GM12891 (cell line): Measurements from ENCODE around the gene RBM19.

ENCODE experiments used
- DNase-seq: peaks from one replicate; pipeline ENCODE4 v3.0.0; 2011; ENCODE audit warnings: low spot score; ENCODE audit not compliant: insufficient read length
- FAIRE-seq: peaks from 2 replicates; lab custom pipeline; 2011; peaks lifted over from hg19 to GRCh38; lab: Jason Lieb, UNC
- PAX5 ChIP-seq: IDR thresholded peaks from 2 replicates; pipeline ENCODE4 v1.6.1; 2011; ENCODE audit warnings: low read length, moderate library complexity, mild to moderate bottlenecking; ENCODE audit not compliant: insufficient read depth, severe bottlenecking
- POLR2A ChIP-seq: IDR thresholded peaks from 2 replicates; pipeline ENCODE4 v1.6.1; 2011; ENCODE audit warnings: low read depth, low read length, control low read depth
- POLR2AphosphoS5 ChIP-seq: IDR thresholded peaks from 2 replicates; pipeline ENCODE4 v1.6.1; 2011; ENCODE audit warnings: low read depth, low read length, control low read depth
- POU2F2 ChIP-seq: IDR thresholded peaks from 2 replicates; pipeline ENCODE4 v1.6.1; 2011; ENCODE audit warnings: low read depth, mild to moderate bottlenecking, control low read depth, low read length, moderate library complexity
- SPI1 ChIP-seq: IDR thresholded peaks from 2 replicates; pipeline ENCODE4 v1.6.1; 2011; ENCODE audit warnings: low read depth, low read length, control low read depth
- TAF1 ChIP-seq: IDR thresholded peaks from 2 replicates; pipeline ENCODE4 v1.6.1; 2011; ENCODE audit warnings: low read depth, low read length, control low read depth

RBM19 gene

DNA sequence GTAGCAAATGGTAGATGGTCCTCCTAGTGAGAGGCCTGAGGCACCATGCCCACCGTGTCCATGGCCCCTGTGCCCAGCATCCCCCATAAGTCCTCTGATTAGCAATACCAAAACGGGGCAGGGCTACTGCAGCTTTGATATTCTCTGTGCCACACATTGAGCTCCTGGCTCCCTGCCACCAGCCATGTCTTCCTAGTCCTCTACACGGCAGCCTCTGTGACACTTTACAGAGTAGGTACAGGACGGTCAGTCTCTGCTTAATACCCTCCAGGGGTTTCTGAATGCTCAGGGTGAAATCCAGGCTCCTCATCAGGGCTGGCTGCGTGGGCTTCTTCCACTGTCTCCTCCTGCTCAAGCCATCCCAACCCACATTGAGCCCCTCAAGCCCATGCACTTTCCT is 8.0 kb downstream of the RBM19 start:
- no peak for DNase-seq
- TF ChIP-seq POLR2A (no peak), TAF1 (no peak), POU2F2 (no peak), PAX5 (no peak)
- no peak for FAIRE-seq

DNA sequence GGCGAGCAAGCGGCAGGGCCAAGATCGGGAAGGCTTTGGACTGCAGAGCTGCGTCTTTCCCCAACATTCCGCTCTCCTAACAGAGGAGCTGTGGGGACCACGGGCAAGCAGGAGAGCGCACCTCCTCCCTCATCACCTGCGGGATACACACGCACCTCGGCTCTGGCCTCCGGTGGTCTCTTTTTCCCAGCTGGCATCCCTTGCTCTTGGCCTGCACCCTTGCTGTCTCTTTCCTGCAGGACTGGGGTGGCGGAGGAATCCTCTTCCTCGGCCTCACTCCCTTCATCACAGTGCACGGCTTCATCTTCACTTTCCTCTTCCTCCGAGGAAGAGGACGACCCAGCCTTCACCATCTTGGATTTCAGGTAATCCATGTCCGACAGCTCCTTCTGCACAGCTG is 8.5 kb downstream of the RBM19 start:
- FAIRE-seq, result no peak
- no peak for TF ChIP-seq POLR2A
- DNase-seq, result no peak

DNA sequence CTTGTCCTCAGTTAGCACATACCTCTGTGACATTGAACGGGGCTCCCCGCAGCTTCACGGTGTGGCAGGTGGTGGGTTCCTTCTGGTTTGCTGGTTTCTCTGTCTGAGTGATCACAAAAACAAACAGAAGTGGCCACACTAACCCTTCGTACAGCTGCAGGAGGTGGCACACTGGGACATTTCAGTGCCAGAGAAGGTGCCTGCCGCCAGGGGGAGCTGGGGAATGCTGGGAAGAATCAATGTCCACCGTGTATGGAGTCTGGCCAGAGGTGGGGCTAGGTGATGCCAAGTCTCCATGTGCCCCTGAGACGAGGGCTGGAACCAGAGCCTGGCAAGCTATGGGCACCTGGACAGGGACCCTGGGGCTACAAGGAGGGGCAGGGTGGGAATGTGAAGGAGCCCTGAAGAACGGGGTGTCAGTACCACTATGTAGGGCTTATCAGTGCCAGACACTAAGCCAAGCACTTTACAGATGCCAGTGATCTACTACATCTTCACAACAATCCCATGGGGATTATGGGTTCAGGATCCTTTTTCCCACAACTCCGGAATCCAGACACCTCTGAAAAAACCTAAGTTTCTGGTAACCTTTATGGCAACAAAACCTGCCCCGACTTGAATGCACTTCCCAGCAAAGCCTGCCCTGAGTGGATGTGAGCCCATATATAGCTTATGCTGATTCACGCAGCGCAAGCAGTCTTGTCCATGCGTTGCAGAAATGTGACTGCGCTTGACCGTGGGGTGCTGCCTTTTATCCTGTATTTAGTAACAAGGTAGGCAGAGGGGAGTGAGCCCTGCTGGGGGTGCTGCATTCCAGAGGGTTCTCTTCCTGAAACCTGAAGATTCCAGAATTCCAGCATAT is 10.8 kb downstream of the RBM19 start:
- no peak for DNase-seq
- no peak for FAIRE-seq

DNA sequence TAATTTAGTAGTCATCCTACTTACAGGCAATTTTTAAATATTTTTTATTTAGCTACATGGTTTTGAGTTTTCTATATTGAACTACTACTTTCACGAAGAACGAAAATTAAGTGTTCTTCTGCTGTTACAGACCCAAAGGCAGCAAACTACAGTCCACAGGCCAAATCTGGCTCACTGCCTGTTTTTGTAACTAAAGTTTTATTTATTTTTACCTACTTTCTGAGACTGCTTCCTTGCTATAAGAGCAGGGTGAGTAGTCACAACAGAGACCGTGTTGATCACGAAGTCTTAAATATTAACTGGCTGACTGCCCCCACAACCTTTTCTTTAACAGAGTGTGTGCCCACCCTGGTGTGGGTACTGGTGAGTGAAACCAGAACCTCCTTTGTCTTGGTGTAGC is 11.6 kb downstream of the RBM19 start:
- no peak for FAIRE-seq

More for the DNA sequence above, 10.8 kb downstream of the RBM19 start:
- TF ChIP-seq POLR2AphosphoS5, result no peak
- TF ChIP-seq PAX5, result no peak
- TF ChIP-seq POLR2A, result no peak
- no peak for TF ChIP-seq POU2F2
- TF ChIP-seq SPI1, result no peak
- no peak for TF ChIP-seq TAF1

DNA sequence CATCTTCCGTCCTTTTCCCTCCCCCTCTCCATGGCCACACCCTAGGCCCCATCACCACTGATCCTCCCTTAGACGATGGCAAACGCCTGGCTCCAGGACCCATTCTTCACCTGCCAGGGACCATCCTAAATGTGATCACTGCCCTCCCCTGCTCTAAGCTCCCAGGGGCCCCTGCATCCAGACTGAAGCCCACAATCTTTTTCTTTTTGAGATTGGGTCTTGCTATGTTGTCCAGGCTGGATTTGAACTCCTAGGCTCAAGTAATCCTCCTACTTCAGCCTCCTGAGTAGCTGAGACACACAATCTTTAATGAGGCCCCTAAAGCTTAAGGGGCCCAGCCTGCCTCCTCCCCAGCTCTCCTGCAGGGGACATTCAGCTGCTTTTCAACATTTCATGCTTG is 15.3 kb downstream of the RBM19 start:
- FAIRE-seq (no peak), DNase-seq (no peak)
- no peak for TF ChIP-seq SPI1
- no peak for TF ChIP-seq PAX5
- no peak for TF ChIP-seq POU2F2
- no peak for TF ChIP-seq POLR2A
- TF ChIP-seq POLR2AphosphoS5, result no peak
- no peak for TF ChIP-seq TAF1

More for the DNA sequence above, 11.6 kb downstream of the RBM19 start:
- DNase-seq, result no peak
- no peak for TF ChIP-seq POLR2A
- no peak for TF ChIP-seq PAX5
- no peak for TF ChIP-seq TAF1
- no peak for TF ChIP-seq SPI1
- no peak for TF ChIP-seq POLR2AphosphoS5
- no peak for TF ChIP-seq POU2F2

DNA sequence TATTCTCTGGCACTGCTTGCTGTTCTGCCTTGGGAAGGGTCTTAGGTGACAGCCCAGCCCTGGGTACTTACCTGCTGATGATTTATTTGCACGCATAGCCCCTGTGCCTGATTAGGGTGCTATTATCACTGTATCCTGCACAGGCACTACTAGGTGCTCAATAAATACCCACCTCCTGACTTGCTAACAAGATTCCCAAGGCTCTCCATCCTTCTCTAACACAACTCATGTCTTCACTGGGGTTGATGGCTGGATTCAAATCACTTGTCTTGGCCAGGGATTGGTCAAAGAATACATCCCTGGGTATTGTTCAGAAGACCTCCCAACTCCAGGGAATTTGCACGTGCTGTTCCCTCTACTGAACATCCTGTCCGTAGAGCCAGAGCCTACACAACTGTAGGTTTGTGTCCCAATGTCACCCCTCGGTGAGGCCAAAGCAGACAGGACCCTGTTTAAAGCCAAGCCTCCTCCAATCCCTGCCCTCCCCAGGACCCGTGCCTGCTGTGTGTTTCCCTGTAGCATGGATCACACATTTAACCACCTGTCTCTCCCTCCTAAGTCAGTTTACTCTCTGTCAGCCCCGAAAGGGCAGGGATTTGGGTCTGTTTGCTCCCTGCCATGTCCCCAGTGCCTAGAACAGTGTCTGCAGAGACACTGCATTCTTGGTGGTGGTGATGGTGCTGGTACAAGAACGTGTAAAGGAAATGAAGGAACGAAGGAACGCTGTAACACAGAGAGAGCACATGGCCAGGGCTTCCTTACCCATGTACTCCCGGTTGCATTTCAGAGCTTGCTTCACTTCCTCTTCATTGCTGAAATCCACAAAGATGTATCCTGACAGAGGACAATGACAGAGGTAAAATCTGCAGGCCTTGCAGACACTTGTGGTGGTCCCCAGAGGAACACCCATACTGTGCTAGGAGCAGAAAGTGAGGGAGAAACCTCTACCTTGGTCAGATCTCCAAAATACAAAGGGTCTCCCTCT is 16.5 kb downstream of the RBM19 start:
- TF ChIP-seq PAX5 (no peak), POLR2A (no peak), SPI1 (no peak), POU2F2 (no peak), TAF1 (no peak), POLR2AphosphoS5 (no peak)
- FAIRE-seq, result no peak
- DNase-seq, result no peak

DNA sequence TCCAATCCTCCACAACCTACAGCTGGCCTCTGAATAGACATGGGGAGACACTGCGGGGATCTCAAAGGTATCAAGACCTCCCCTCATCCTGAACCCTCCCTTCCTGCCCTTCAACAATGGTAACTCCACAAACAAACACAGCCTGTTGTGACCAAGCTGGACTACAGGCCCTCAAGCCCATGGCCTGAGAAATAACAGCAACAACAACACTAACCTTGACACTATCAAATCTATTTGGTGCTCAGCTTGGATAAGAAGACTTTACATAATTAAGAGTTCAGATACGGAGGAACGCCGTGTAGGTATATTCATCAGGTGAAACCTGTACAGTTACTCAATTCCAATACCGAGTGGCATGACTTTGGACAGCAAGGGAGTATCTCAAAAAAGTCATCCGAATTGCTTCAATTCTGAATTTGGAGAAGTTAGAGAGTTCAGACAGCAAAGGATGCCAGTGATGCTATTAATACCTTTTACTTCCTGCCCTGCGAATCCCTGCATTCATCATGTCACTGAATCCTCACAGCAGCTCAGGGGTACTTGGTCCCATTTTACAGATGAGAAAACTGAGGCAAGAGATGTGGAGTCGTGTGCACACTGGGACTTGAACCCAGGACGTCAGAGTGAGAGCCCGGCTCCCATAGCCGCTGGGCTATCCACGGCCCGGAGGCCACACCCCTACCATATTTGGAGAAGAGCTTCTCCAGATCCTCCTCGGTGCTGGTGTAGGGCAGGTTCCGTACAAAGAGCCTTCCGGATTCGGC is 17.8 kb downstream of the RBM19 start:
- no peak for DNase-seq
- no peak for FAIRE-seq
- TF ChIP-seq POLR2AphosphoS5, result no peak
- no peak for TF ChIP-seq POU2F2
- no peak for TF ChIP-seq TAF1
- no peak for TF ChIP-seq POLR2A
- no peak for TF ChIP-seq SPI1
- no peak for TF ChIP-seq PAX5

DNA sequence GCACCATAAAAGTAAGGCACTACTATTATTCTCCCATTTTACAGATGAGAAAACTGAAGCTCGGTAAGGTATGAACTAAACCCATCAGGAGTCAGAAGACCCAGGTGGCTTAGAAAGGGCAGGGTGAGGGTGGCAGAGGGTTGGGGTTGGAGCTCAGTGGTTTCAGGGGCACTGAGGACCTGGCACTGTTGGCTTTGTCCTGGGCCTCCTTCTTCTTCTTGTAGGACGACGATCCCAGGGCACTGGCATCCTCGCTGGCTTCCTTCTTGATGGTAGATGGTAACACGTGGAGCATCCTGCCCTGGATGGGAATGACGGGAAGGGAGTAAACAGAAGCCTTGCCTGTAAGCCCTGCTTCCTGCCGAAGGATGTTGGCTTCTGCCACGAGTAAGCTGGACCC is 19.9 kb downstream of the RBM19 start:
- no peak for TF ChIP-seq TAF1
- no peak for TF ChIP-seq POLR2A
- no peak for TF ChIP-seq PAX5
- no peak for TF ChIP-seq SPI1
- no peak for DNase-seq
- no peak for FAIRE-seq

DNA sequence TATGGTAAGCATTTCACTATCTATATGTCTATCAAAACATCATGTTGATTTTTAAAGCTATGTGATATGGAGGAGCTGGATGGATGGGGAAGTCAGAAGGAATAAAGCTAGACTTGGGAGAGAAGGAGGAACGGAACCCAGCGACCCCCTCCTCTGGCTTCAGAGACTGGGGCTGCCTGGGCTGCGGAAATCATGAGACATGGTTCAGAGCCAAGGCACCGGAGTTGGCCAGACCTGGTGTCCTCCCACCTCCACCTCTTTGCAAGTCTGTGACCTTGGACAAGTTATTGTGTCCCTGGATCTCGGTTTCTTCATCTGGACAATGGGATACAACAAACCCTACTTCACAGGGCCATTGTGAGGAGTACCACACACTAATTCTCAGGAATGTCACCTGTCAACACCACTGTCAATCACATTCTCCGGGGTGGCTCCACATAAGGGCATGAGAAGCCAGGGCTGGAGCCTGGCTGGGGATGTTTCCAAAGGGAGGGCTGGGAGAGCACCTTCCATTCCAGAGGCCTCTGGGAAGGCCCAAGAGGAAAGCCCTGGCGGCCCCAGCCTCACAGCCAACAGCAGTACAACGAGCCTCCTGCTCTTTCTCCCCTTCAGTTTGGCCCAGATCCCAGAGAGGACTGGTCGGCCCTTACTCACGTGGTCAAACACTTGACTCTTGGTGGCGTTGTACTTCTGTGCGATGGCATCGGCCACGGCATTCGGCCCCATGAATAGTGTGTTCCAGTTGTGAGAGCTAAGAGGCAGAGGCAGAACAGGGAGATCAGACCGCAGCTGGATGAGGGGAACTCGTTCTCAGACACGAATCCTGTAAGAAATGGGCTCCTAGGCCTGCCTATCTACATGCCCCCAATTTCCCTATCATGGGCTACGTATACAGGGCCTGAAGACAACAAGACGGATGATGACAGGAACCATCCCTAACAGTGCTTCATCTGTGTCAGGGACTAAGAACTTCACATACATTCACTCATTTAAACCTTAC is 20.7 kb downstream of the RBM19 start:
- TF ChIP-seq POLR2A, result no peak
- no peak for TF ChIP-seq SPI1
- TF ChIP-seq TAF1, result no peak
- TF ChIP-seq POLR2AphosphoS5, result no peak
- no peak for TF ChIP-seq POU2F2
- TF ChIP-seq PAX5, result no peak
- FAIRE-seq, result no peak
- DNase-seq, result no peak
